Neural crest cell (in vitro differentiated cells): ENCODE results near the gene IL12RB2. TPM values are rescaled to one million over a fixed set of nuclear protein-coding genes. Genes with fewer than 3 reads are reported as not detected.

Experiments used
- DNase-seq: peaks from one replicate; pipeline ENCODE4 v3.0.0; 2021; ENCODE audit warnings: low read depth, mixed read lengths, low spot score
- H3K27ac Mint-ChIP-seq: one replicate; pipeline ENCODE4 v1.8.0; 2021; ENCODE audit warnings: mild to moderate bottlenecking, mixed read lengths; ENCODE audit not compliant: unreplicated experiment
- H3K27me3 Mint-ChIP-seq: 2 replicates; pipeline ENCODE4 v1.8.0; 2021; ENCODE audit warnings: low read depth, mild to moderate bottlenecking, mixed read lengths
- H3K36me3 Mint-ChIP-seq: 2 replicates; pipeline ENCODE4 v1.8.0; 2021; ENCODE audit warnings: low read depth, mild to moderate bottlenecking, mixed read lengths
- H3K4me1 Mint-ChIP-seq: 2 replicates; pipeline ENCODE4 v1.8.0; 2021; ENCODE audit warnings: mixed read lengths
- H3K4me3 Mint-ChIP-seq: one replicate; pipeline ENCODE4 v1.8.0; 2021; ENCODE audit warnings: mild to moderate bottlenecking, mixed read lengths
- H3K9me3 Mint-ChIP-seq: 2 replicates; pipeline ENCODE4 v1.8.0; 2021; ENCODE audit warnings: mixed read lengths
- CTCF ChIP-seq: fragments of 200-600 bp; sonication (generic); conservative IDR thresholded peaks from 2 replicates; pipeline ENCODE4 v1.5.0; 2021; ENCODE audit warnings: antibody characterized with exemption, mild to moderate bottlenecking
- total RNA-seq: library from RNA; stranded (reverse); gene quantifications from 2 replicates; pipeline ENCODE4 v1.2.1, GENCODE V29; 2021

Gene IL12RB2
- total RNA-seq, 1 donor from 2014 or later = 0.19 TPM

GRCh38 chr1:67327864-67328466 is 20.3 kb downstream of the IL12RB2 start:
- no peak for TF ChIP-seq CTCF
- Mint-ChIP-seq H3K27ac (no peak overlapping the region), H3K36me3 (no peaks in the 10 kb centered on the region), H3K9me3 (no peaks in the 10 kb centered on the region), H3K4me1 (no peaks in the 10 kb centered on the region), H3K4me3 (no peak overlapping the region), H3K27me3 (no peaks in the 10 kb centered on the region)
- no peak for DNase-seq

DNA sequence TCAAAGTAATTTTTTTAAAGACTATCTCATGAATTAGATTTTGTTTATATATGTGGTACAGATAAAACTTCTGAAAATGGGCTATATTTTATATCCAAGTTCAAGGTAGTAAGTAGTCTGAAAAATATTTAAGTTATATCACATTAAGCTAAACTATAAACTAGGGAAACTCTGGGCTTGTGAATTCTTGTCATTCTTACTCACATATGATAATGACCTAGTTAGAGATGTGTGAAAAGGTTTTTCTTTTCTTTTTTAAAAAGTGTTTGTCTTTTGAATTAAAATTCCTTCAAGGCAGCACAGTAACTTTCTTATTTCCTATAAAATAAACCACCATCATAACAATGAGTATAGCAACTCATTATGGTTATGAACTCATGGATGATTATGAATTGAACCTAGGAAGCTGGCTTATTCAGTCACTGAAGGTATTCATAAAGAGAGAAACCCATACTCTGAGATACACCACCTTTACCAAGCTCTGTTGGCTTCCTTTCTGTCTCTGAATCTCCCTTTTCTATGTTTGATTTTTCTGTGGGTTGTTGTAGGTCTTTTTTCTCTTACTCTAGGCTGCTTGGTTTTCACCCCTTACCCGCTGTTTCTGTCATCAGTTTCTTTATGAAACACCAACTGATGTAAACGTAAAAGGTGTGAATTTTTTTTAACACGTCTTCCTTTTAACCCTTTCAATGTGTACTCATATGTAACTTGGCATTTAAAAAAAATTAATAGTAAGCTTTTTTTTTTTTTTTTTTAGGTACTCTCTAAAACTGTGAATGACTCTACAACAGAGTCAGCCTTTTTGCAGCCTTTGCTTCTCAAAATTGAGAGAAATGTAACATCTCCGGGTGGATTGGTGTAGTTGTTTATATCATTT is 25.2 kb downstream of the IL12RB2 start:
- no peaks in the 10 kb centered on the region for H3K9me3 Mint-ChIP-seq
- H3K27ac Mint-ChIP-seq = no peak overlapping the region
- no peaks in the 10 kb centered on the region for H3K27me3 Mint-ChIP-seq
- no peak overlapping the region for H3K4me3 Mint-ChIP-seq
- no peak for TF ChIP-seq CTCF
- no peak for DNase-seq
- no peaks in the 10 kb centered on the region for H3K36me3 Mint-ChIP-seq
- no peaks in the 10 kb centered on the region for H3K4me1 Mint-ChIP-seq

- TF ChIP-seq CTCF = no peak
- H3K27ac Mint-ChIP-seq = no peak overlapping the region
Measured at GRCh38 chr1:67333603-67334002, 25.9 kb downstream of the IL12RB2 start.

DNA sequence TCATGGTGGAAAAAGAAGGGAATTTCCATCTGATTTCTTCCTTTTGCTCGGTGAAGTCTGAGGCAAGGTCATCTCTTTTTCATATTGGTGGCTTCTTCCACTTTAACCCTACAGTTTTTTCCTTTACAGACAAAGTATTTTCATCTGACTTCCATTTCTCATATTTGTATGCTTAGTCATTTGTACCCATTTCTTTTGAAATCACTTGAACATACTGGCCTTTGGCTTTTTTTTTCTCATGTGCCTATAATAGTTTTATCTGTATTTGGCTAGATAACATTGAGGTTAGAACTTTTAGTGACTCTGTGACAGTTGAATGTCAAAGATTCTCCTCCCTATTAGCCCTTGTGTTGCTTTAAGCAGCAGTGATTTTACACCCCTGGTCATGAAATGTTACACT is 27.7 kb downstream of the IL12RB2 start:
- Mint-ChIP-seq H3K4me3 (no peak overlapping the region), H3K27ac (no peak overlapping the region), H3K27me3 (no peaks in the 10 kb centered on the region), H3K36me3 (no peaks in the 10 kb centered on the region), H3K9me3 (no peaks in the 10 kb centered on the region), H3K4me1 (no peaks in the 10 kb centered on the region)
- TF ChIP-seq CTCF = no peak
- DNase-seq = no peak

More at GRCh38 chr1:67333603-67334002, 25.9 kb downstream of the IL12RB2 start:
- Mint-ChIP-seq H3K36me3 (no peaks in the 10 kb centered on the region), H3K4me3 (no peak overlapping the region), H3K4me1 (no peaks in the 10 kb centered on the region), H3K9me3 (no peaks in the 10 kb centered on the region), H3K27me3 (no peaks in the 10 kb centered on the region)
- no peak for DNase-seq

DNA sequence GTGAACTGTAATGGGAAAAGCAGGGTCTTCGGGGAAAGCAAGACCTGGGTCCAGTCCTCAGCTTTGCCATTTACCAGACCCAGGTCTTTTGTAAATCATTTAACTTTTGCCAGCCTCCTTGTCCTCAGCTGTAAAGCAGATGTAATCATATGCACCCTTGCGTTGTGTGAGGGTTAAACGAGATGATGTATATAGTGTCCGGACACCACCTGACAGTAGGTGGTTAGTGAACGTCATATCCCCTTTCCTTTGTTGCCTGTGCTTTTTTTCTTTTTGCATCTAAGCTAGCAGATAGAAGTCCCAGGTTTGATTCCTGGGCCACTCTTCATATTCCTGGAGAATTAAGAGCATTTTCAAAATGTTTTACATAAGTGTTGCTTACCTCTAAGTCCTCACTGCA is 28.5 kb downstream of the IL12RB2 start:
- Mint-ChIP-seq H3K36me3 (no peaks in the 10 kb centered on the region), H3K27ac (no peak overlapping the region), H3K27me3 (no peaks in the 10 kb centered on the region), H3K9me3 (no peaks in the 10 kb centered on the region), H3K4me3 (no peak overlapping the region), H3K4me1 (no peaks in the 10 kb centered on the region)
- no peak for TF ChIP-seq CTCF
- DNase-seq = no peak
